SK-N-SH treated with all-trans-retinoic acid at 6 μM for 48 hours (cell line): Measurements from ENCODE around the gene FAM13A.
"Not testable (repeated sequence)": the region's sequence is repeated elsewhere in the genome, so short reads cannot be mapped to it uniquely, and the experiment has no call there.

Experiments used
- ATAC-seq: fragments of 200-7000 bp; cut with Tn5 transposase; 3 replicates; pipeline ENCODE4 v1.9.1; 2020; ENCODE audit warnings: mild to moderate bottlenecking, moderate library complexity
- ARNTL ChIP-seq: fragments of 450-650 bp; formaldehyde crosslinking; IDR thresholded peaks from 2 replicates; pipeline ENCODE4 v1.5.0; 2020; ENCODE audit warnings: low read depth, mild to moderate bottlenecking, moderate library complexity, borderline replicate concordance
- BACH2 ChIP-seq: fragments of 250-450 bp; sonication (Bioruptor Pico); IDR thresholded peaks from 2 replicates; pipeline ENCODE4 v1.9.0; 2021; ENCODE audit warnings: mild to moderate bottlenecking, borderline replicate concordance
- CREB5 ChIP-seq: fragments of 250-450 bp; sonication (Bioruptor Pico); IDR thresholded peaks from 2 replicates; pipeline ENCODE4 v1.5.1; 2020; ENCODE audit warnings: low read depth, mild to moderate bottlenecking, moderate library complexity
- CSDC2 ChIP-seq: fragments of 250-450 bp; sonication (Bioruptor Pico); IDR thresholded peaks from 2 replicates; pipeline ENCODE4 v1.5.0; 2020; ENCODE audit warnings: mild to moderate bottlenecking, moderate library complexity
- CSRNP3 ChIP-seq: fragments of 250-450 bp; sonication (Bioruptor Pico); IDR thresholded peaks from 2 replicates; pipeline ENCODE4 v1.5.1; 2021; ENCODE audit warnings: mild to moderate bottlenecking, moderate library complexity
- ESRRG ChIP-seq: fragments of 250-450 bp; sonication (Bioruptor Pico); IDR thresholded peaks from 2 replicates; pipeline ENCODE4 v1.6.1; 2021; ENCODE audit warnings: mild to moderate bottlenecking
- GLIS3 ChIP-seq: fragments of 250-450 bp; sonication (Bioruptor Pico); IDR thresholded peaks from 2 replicates; pipeline ENCODE4 v1.5.0; 2020; ENCODE audit warnings: mild to moderate bottlenecking, moderate library complexity
- ISL1 ChIP-seq: fragments of 250-450 bp; sonication (Bioruptor Pico); IDR thresholded peaks from 2 replicates; pipeline ENCODE4 v2.1.2; 2022; ENCODE audit warnings: mild to moderate bottlenecking, moderate library complexity
- OSR1 ChIP-seq: fragments of 250-450 bp; sonication (Bioruptor Pico); IDR thresholded peaks from 2 replicates; pipeline ENCODE4 v1.8.0; 2022; ENCODE audit warnings: moderate library complexity, mild to moderate bottlenecking, inconsistent platforms
- PATZ1 ChIP-seq: fragments of 250-450 bp; sonication (Bioruptor Pico); IDR thresholded peaks from 2 replicates; pipeline ENCODE4 v1.8.0; 2020; ENCODE audit warnings: mild to moderate bottlenecking, moderate library complexity, borderline replicate concordance
- POU6F1 ChIP-seq: fragments of 250-450 bp; sonication (Bioruptor Pico); IDR thresholded peaks from 2 replicates; pipeline ENCODE4 v1.8.0; 2021; ENCODE audit warnings: low read depth, mild to moderate bottlenecking, moderate library complexity, borderline replicate concordance
- PPARA ChIP-seq: fragments of 250-450 bp; sonication (Bioruptor Pico); IDR thresholded peaks from 2 replicates; pipeline ENCODE4 v1.5.0; 2020; ENCODE audit warnings: mild to moderate bottlenecking, borderline replicate concordance
- RARB ChIP-seq: fragments of 250-450 bp; sonication (Bioruptor Pico); IDR thresholded peaks from 2 replicates; pipeline ENCODE4 v1.8.0; 2021; ENCODE audit warnings: mild to moderate bottlenecking, moderate library complexity
- SNAI2 ChIP-seq: fragments of 250-450 bp; sonication (Bioruptor Pico); IDR thresholded peaks from 2 replicates; pipeline ENCODE4 v1.5.0; 2020; ENCODE audit warnings: mild to moderate bottlenecking, moderate library complexity
- TCF4 ChIP-seq: fragments of 250-450 bp; sonication (Bioruptor Pico); IDR thresholded peaks from 2 replicates; pipeline ENCODE4 v1.8.0; 2021; ENCODE audit warnings: mild to moderate bottlenecking, moderate library complexity, borderline replicate concordance
- TOX ChIP-seq: fragments of 250-450 bp; sonication (Bioruptor Pico); IDR thresholded peaks from 2 replicates; pipeline ENCODE4 v1.8.0; 2021; ENCODE audit warnings: mild to moderate bottlenecking, moderate library complexity, borderline replicate concordance
- TSHZ2 ChIP-seq: fragments of 250-450 bp; sonication (Bioruptor Pico); IDR thresholded peaks from 2 replicates; pipeline ENCODE4 v1.5.0; 2020; ENCODE audit warnings: mild to moderate bottlenecking, moderate library complexity
- ZC3H10 ChIP-seq: fragments of 250-450 bp; sonication (Bioruptor Pico); IDR thresholded peaks from 2 replicates; pipeline ENCODE4 v1.5.1; 2021; ENCODE audit warnings: mild to moderate bottlenecking, moderate library complexity
- ZFP3 ChIP-seq: fragments of 250-450 bp; sonication (Bioruptor Pico); IDR thresholded peaks from 2 replicates; pipeline ENCODE4 v1.5.0; 2020; ENCODE audit warnings: mild to moderate bottlenecking, moderate library complexity
- ZFP30 ChIP-seq: fragments of 450-650 bp; formaldehyde crosslinking; IDR thresholded peaks from 2 replicates; pipeline ENCODE4 v1.5.0; 2022; ENCODE audit warnings: mild to moderate bottlenecking, moderate library complexity
- ZNF565 ChIP-seq: fragments of 450-650 bp; formaldehyde crosslinking; conservative IDR thresholded peaks from 2 replicates; pipeline ENCODE4 v1.5.0; 2020; ENCODE audit warnings: low read depth, mild to moderate bottlenecking, moderate library complexity
- ZNF70 ChIP-seq: fragments of 450-650 bp; formaldehyde crosslinking; IDR thresholded peaks from 2 replicates; pipeline ENCODE4 v1.5.0; 2020; ENCODE audit warnings: mild to moderate bottlenecking, moderate library complexity

FAM13A gene

GRCh38 chr4:88857588-88857987 is 199.4 kb downstream of the FAM13A start:
- ATAC-seq = no peak
- TF ChIP-seq ZC3H10 (CRISPR knock-in tag) (no peak), PPARA (CRISPR knock-in tag) (no peak), ARNTL (no peak), GLIS3 (CRISPR knock-in tag) (no peak), CSDC2 (CRISPR knock-in tag) (no peak), SNAI2 (CRISPR knock-in tag) (no peak), ZNF565 (CRISPR knock-in tag) (no peak), CSRNP3 (CRISPR knock-in tag) (no peak), CREB5 (CRISPR knock-in tag) (no peak), TCF4 (CRISPR knock-in tag) (no peak), TOX (CRISPR knock-in tag) (no peak), ZFP30 (CRISPR knock-in tag) (no peak), PATZ1 (no peak), POU6F1 (CRISPR knock-in tag) (no peak), ZFP3 (CRISPR knock-in tag) (no peak)
- TF ChIP-seq, all 23 proteins: peak for 0

GRCh38 chr4:88854481-88854880 is 202.5 kb downstream of the FAM13A start:
- ATAC-seq = no peak
- TF ChIP-seq ZNF565 (CRISPR knock-in tag) = no peak
- no peak for TF ChIP-seq CSDC2 (CRISPR knock-in tag)
- no peak for TF ChIP-seq SNAI2 (CRISPR knock-in tag)
- no peak for TF ChIP-seq OSR1 (CRISPR knock-in tag)
- no peak for TF ChIP-seq ZNF70 (CRISPR knock-in tag)
- no peak for TF ChIP-seq TCF4 (CRISPR knock-in tag)
- no peak for TF ChIP-seq RARB (CRISPR knock-in tag)
- TF ChIP-seq ZFP30 (CRISPR knock-in tag) = no peak
- no peak for TF ChIP-seq BACH2 (CRISPR knock-in tag)
- TF ChIP-seq ESRRG (CRISPR knock-in tag) = no peak
- TF ChIP-seq ISL1 (CRISPR knock-in tag) = no peak
- no peak for TF ChIP-seq TSHZ2 (CRISPR knock-in tag)
- TF ChIP-seq ZC3H10 (CRISPR knock-in tag) = no peak
- no peak for TF ChIP-seq CREB5 (CRISPR knock-in tag)
- TF ChIP-seq TOX (CRISPR knock-in tag) = no peak
- no peak for TF ChIP-seq PPARA (CRISPR knock-in tag)

- not testable (repeated sequence) for ATAC-seq
These were observed 203.4 kb downstream of the FAM13A start for GRCh38 chr4:88853583-88853982.
